NCI-H748 treated with DMSO at 0.1 percent for 48 hours (cell line): ENCODE measurements around the gene MOV10L1.
A peak's percentile ranks its signal among the peaks of the same experiment; 100 is the strongest.

Experiments
- DNase-seq: peaks from one replicate; lab custom pipeline; 2025; lab: John Stamatoyannopoulos, UW

The MOV10L1 gene

GRCh38 chr22:50058906-50059880 is 30.6 kb upstream of the MOV10L1 start:
- DNase-seq = peak; percentile 33

DNA sequence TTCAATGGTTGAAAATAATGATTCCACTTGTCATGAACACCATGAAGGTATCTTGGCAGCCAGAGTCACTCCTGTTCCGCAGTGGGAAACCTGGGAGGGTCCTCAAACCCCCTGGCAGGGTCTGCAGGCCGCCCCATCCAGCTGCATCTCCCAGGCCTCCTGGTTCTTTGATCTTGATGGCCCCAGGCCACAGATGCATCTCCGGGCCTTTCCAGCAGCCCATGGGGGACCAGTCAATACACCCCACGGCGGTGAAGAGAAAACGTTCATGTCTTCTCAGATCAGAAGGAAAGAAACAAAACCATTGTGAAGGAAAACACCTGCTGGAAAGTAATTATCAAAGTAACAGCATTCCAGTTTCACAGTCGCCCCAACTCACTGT is 29.9 kb upstream of the MOV10L1 start:
- DNase-seq = no peak

- no peak for DNase-seq
Measured at GRCh38 chr22:50060441-50061140, 29.2 kb upstream of the MOV10L1 start.

DNA sequence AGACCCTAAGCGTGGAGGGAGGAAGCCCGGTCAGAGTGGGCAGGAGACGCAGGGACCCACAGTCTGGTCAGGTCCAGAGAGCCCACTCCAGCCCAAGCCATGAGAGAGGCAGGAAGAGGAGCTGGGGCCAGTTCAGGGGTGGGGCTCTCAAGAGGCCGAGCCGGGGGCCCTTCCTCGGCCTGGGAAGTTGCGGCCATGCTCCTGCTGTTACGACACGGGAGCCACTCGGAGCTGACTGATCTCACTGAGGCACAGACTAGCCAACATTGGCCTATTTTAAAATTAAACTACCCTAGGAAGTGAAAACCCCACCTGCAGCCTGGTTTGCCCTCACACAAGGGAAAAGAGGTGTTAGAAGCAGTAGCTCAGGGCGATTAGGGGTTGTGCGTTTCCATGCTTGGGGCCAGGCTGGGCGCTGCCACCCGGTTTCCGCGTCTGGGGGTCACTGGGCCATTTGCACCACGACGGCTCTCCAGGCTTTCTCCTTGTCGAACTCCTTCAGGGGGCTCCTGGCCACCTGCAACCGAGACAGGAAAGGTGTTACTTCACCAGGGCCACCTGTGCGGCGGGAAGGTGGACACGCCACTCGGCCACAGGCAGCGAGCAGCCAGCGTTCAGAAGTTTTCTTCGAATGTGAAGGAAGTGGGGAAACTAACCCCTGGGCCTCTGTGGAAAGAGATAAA is 28.5 kb upstream of the MOV10L1 start:
- DNase-seq = no peak

DNA sequence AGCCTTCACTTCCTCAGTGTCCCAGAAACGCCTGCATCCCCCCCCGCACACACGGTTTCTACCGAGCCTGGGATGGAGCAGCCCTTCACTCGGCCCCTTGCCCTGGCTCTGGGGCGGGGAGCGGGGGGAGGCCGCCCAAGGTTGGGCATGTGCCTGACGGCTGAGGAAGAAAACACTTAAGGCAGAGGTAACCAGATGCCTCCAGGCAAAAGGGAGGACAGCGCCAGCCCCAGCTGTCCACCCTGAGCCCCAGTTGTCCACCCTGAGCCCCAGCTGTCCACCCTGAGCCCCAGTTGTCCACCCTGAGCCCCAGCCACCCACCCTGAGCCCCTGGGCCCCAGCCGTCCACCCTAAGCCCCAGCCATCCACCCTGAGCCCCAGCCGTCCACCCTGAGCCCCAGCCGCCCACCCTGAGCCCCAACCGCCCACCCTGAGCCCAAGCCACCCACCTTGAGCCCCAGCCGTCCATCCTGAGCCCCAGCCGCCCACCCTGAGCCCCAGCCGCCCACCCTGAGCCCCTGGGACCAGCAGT is 27.9 kb upstream of the MOV10L1 start:
- DNase-seq = no peak

DNA sequence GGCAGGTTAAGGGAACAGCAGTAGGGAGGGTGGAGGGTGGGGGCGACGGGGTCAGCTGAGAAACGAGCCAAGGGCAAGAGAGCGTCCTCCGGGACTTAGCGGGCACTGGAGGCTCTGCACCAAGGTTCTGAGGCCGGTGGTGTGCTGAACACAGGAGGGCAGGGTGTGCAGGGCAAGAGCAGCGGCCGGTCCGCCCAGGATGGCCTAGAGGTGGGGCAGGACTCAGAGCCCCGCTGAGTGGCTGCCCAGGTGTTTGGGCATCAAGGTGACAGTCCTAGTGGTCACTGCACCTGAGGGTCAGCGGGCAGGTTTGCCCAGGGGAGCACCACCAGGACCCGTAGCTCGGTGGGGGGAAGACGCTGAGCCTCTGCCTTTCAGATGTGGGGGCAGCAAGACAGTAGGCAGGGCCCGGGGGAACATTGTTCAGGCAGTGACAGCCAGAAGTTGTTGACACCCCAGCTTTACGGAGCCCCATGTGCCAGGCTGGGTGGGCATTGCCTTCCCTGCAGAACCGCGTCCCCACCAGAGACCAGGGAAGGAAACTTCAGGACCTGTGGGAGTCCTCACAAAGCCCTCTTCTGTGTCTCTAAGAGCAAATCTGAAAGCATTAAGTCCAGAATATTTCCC is 27.2 kb upstream of the MOV10L1 start:
- DNase-seq = no peak

DNA sequence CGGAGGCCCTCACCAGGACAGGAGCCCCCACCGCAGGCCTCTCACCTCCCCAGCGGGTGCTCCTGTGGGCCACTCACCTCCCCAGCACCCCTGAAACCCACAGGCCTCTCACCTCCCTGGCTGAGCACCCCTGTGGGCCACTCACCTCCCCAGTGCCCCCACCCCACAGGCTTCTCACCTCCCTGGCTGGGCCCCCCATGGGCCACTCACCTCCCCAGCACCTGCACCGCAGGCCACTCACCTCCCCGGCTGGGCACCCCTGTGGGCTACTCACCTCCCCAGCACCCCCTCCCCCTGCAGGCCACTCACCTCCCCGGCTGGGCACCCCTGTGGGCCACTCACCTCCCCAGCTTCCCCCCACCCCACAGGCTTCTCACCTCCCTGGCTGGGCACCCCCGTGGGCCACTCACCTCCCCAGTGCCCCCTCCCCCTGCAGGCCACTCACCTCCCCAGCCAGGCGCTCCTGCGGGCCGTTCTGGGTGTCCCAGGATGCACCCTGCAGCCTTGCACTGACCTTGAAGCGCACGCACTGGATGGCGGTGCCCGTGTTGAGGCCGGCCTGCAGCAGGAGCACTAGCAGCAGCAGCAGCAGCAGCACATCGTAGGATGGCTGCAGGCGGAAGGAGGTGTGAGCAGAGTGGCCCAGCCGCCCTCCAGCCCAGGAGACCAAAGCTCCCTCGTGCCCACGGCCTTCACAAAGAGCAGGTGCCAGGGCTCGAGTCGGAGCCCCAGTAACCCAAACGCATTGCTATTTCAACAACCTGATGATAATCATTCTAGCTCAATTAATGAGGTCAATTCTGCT is 26.0 kb upstream of the MOV10L1 start:
- DNase-seq = no peak

GRCh38 chr22:50064453-50064852 is 25.4 kb upstream of the MOV10L1 start:
- no peak for DNase-seq

DNA sequence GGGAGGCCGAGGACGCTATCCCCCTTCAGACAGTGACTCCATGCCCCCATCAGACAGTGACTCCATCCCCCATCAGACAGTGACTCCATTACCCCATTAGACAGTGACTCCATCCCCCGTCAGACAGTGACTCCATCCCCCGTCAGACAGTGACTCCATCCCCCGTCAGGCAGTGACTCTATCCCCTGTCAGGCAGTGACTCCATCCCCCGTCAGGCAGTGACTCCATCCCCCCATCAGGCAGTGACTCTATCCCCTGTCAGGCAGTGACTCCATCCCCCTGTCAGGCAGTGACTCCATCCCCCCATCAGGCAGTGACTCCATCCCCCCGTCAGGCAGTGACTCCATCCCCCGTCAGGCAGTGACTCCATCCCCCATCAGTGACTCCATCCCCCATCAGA is 22.6 kb upstream of the MOV10L1 start:
- no peak for DNase-seq

DNA sequence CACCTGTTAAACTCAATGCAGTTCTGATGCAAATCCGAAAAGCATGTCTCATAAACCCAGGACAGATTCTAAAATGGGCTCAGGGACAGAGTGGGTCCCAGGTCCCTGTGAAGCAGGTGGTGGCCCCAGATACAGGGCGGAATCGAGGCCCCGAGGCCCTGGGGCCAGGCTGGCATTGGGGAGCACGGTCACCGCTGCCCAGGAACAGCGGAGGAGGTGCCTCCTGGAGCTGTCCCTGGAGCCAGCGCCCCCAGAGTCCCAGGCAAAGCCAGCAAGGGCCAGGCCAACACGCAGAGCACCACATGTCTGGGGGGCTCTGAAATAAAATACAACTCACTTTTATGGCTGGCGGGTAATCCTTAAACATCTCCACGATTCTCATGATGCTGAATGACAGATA is 21.7 kb upstream of the MOV10L1 start:
- DNase-seq = no peak

GRCh38 chr22:50070366-50070765 is 19.4 kb upstream of the MOV10L1 start:
- no peak for DNase-seq

DNA sequence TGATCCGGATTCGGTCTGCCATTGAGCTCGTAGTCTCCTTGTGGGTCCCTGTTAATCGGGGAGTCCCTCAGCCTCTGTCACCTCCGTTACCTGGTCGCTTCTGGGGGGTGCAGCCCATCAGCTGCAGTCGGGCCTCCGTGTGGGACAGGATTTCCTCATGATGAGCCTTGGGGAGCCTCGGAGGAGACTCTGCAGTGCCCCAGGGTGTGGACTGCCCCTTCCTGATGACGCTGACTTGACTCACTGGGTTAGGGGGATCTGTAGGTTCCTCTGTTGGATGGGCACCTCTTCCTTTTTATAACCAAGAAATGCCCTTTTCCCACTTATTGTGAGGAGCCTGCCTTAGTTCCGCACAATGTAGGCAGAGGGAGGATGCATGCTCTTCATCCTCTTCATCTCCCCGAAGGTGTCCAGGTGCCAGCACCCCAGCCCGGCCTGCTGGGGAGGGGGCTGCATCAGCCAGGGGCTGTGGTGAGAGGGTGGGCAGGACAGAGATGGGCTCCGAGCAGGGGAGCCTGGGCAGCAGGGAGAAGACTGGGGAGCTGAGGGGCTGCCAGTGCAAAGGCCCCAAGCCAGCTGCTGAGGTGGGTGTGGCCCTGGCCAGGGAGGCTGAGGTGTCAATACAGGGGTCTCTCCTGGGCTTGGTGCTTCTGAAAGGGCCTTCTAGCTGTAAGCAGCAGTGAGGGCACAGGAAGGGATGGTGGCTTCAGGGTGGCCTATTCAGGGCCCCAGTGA is 18.2 kb upstream of the MOV10L1 start:
- DNase-seq = no peak

DNA sequence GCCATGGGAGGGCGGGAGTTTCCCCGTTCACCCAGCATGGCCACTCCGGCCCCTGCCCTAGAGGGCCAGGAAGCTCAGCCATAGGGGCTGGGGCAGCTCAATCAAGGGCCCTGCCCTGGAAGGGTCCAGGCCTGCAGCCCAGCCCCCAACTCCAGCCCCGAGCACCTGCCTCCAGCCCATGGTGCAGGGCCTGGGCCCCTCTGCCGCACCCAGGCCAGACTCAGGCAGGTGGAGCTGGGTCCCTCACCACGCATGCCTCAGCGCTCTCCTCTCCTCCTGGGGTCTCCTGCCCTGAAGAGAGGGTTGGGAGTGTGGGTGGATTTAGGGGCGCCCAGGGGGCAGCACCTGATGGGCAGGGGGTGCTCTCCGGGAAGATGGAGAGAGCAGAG is 17.6 kb upstream of the MOV10L1 start:
- no peak for DNase-seq

DNA sequence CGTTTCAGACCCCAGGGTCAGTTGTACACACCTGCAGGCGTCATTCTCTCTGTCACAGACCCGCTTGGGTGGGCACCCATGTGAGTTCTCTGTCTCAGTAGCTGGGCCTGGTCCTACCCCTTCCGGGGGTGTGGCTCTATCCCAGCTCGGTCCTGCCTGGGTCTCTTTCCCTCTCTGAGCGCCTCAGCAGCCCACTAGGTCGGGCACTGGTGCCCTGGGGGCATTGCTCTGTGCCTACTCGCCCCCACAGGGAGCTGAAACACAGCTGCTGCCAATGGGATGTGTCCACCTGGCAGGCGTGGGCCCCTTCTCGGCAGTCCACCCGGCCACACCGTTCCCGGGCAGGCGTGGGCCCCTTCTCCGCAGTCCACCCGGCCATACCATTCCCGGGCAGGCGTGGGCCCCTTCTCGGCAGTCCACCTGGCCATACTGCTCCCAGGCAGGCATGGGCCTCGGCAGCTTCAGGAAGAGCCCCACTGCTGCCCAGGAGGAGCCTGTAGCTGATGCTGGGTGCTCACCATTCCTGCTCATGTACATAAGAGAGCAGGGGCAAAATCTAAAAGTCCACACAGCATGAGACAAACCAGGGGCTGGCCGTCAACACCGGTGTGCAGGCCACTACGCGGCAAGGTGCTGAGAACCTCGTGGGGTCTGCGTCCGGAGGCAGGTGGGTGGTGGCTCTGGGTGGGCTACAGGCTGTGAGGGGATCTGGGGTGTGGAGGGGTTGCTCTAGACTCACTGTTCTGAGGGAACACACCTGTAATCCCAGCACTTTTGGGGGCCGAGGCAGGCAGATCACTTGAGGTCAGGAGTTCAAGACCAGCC is 16.9 kb upstream of the MOV10L1 start:
- no peak for DNase-seq

DNA sequence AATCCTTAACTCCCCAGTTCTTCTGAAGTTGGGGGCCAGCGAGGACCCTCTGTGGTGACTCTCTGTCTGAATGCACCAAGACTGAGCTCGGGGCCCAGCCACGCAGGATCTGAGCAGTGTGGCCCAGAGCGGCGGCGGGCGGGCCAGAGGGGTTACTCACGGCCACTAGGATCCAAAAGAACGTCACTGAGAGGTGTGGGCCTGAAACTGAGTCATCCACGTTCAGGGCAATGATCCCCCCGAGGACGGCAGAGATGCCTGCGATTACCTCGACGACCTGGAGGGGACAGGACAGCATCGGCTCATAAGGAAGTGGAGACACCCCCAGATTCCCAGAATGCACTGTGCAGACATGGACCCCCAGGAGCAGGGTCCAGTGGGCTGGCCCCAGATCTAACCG is 15.8 kb upstream of the MOV10L1 start:
- DNase-seq = no peak

DNA sequence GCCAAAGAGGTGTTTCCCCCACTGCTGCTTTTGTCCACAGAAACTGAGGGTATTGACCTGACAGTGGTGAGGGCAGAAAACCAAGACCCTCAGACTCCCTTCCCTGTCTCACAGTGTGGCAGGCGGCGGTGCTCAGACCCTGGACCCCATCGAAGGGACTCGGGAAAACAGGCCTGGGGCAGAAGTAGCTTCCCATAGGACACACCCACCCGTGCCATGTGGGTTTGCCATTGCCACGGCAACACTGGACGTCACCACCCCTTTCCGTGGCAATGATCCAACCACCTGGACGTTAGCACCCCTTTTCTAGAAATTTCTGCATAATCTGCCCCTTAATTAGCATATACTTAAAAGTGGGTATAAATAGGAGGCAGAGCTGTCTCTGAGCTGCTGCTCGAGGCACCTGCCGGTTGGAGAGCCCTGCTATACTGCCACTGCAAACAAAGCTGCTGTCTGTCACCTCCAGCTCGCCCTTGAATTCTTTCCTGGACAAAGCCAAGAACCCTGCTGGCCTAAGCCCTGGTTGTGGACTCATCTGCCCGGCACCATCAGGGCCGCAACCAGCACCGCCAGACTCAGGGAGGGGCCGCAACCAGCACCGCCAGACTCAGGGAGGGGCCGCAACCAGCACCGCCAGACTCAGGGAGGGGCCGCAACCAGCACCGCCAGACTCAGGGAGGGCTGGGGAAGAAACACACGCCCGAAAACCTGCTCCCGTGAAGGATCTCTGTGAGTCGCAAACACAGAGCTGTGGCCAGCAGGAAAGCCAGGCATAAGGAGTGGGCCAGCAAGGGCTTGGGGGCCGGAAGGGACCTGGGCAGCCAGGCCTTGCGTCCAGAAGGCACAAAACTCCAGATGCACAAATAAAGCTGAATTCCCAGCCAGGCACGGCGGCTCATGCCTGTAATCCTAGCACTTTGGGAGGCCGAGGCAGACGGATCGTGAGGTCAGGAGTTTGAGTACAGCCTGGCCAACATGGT is 15.0 kb upstream of the MOV10L1 start:
- DNase-seq = no peak

DNA sequence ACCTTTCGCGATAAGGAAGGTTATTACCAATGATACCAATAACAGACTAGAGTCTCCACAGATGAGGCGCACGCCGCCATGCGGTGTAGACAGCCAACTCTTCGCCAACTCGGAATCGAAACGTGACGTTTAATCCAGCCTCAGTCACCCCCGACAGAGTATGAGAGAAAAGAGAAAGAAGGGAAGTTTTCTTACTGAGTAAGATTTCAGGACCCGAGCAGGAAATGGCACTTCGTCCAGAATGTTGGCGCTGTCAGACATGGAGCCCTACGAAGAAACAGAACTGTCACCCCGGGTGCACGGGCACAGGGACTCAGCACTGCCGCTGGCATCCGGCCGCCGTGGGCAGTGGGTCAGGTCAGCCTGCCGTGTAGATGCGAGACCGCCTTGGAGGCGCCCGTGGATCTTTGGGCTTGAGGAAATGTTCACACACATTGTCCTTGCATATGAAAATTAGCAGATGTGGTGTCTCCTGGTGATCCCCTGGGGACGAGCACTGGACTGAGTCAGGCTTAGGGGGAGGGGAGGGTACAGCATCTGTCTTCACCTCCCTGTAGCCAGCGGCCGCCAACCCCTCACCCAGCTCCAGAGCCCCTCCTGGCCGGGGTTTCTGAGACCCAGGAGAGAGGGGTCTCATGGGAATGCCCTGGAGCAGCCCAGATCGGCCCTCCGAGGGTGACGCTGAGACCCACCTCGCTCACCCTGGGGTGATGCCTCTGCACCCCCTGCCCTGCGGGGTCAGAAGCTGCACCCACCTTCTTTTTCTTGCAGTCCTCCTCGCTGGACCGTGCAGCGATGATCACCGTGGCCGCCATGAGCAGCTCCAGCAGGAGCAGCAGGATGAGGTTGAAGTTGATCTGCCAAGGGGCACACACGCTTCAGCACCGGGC is 12.9 kb upstream of the MOV10L1 start:
- no peak for DNase-seq
